ENCODE measurements around the gene ZNF780A.

- no peak for TF ChIP-seq EZH2 (IDR thresholded peaks at IDR 0.05; ENCODE audit: borderline replicate concordance, low read depth, low read length, severe bottlenecking)
- TF ChIP-seq, protein P1, sequence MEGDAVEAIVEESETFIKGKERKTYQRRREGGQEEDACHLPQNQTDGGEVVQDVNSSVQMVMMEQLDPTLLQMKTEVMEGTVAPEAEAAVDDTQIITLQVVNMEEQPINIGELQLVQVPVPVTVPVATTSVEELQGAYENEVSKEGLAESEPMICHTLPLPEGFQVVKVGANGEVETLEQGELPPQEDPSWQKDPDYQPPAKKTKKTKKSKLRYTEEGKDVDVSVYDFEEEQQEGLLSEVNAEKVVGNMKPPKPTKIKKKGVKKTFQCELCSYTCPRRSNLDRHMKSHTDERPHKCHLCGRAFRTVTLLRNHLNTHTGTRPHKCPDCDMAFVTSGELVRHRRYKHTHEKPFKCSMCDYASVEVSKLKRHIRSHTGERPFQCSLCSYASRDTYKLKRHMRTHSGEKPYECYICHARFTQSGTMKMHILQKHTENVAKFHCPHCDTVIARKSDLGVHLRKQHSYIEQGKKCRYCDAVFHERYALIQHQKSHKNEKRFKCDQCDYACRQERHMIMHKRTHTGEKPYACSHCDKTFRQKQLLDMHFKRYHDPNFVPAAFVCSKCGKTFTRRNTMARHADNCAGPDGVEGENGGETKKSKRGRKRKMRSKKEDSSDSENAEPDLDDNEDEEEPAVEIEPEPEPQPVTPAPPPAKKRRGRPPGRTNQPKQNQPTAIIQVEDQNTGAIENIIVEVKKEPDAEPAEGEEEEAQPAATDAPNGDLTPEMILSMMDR (IDR thresholded peaks at IDR 0.05; ENCODE audit: borderline replicate concordance, extremely low read depth, low read length, poor library complexity, severe bottlenecking) = no peak
Observed at GRCh38 chr19:40070058-40070457, 20.7 kb downstream of the ZNF780A start.
